K562 (cell line): ENCODE data around the gene SPSB1. TPM values are rescaled to one million over a fixed set of nuclear protein-coding genes. Genes with fewer than 3 reads are reported as not detected.

Experiments used
- ATAC-seq: fragments of 200-7000 bp; cut with Tn5 transposase; 3 replicates; pipeline ENCODE4 v1.9.1; 2020; ENCODE audit warnings: moderate library complexity
- BruUV-seq: library from RNA; stranded (reverse); fragments of 400-500 nt; replicated peaks from 2 replicates; lab custom pipeline; 2021; lab: Mats Ljungman, UMichigan
- CTCF ChIA-PET: fragments of 300-600 bp; formaldehyde crosslinking; extraction: SDS; loops from one replicate; lab custom pipeline; 2021; ENCODE audit warnings: low intra/inter-chr PET ratio; lab: Yijun Ruan, JAX
- POLR2A ChIA-PET: fragments of 300-600, 350-650 bp; sonication (Branson Sonifier 250); formaldehyde crosslinking; extraction: SDS; loops from one replicate; lab custom pipeline; 2021; ENCODE audit warnings: antibody characterized with exemption, inconsistent platforms; lab: Yijun Ruan, JAX
- DNase-seq, 4 experiments: peaks; one replicate each; pipeline versions ENCODE4 v3.0.0 to v3.0.0-alpha.2; 2011 to 2018; ENCODE audit warnings: low spot score in 3 of 4, mixed read lengths in 3 of 4; ENCODE audit errors: extremely low read depth in 1 of 4
- FAIRE-seq: peaks from 2 replicates; lab custom pipeline; 2011; peaks lifted over from hg19 to GRCh38; lab: Jason Lieb, UNC
- H2AFZ ChIP-seq: 2 replicates; pipeline ENCODE4 v1.6.0; 2011; ENCODE audit warnings: low read depth, low read length, control low read depth, inconsistent platforms
- H3K27ac ChIP-seq: fragments of 200-600 bp; 3 replicates; pipeline ENCODE4 v1.8.0; 2011; ENCODE audit warnings: low read depth, mild to moderate bottlenecking, control low read depth, inconsistent platforms, low read length, moderate library complexity, mixed read lengths; ENCODE audit errors: extremely low read depth
- H3K27me3 ChIP-seq, 2 experiments: fragments of 300-600 bp in 1 of 2; 2 replicates in 1 of 2; 3 replicates in 1 of 2; pipeline versions ENCODE4 v1.6.0 to v1.8.0; 2011; ENCODE audit warnings: inconsistent platforms in 2 of 2, low read length in 2 of 2, mild to moderate bottlenecking in 1 of 2, mixed read lengths in 1 of 2, moderate library complexity in 1 of 2; ENCODE audit not compliant: control insufficient read depth in 2 of 2, insufficient read depth in 2 of 2
- H3K36me3 ChIP-seq: fragments of 300-600 bp; 3 replicates; pipeline ENCODE4 v1.8.0; 2011; ENCODE audit warnings: mild to moderate bottlenecking, low read length, inconsistent platforms; ENCODE audit not compliant: control insufficient read depth, insufficient read depth
- H3K4me1 ChIP-seq, 2 experiments: fragments of 200-600 bp in 1 of 2; replicated peaks in 1 of 2; 2 replicates in 1 of 2; 3 replicates in 1 of 2; pipeline versions ENCODE4 v1.5.1 to v1.8.0; 2011; ENCODE audit warnings: inconsistent platforms in 2 of 2, low read length in 2 of 2, mild to moderate bottlenecking in 1 of 2, mixed read lengths in 1 of 2, moderate library complexity in 1 of 2; ENCODE audit not compliant: control insufficient read depth in 2 of 2, insufficient read depth in 2 of 2
- H3K4me2 ChIP-seq: 2 replicates; pipeline ENCODE4 v1.6.1; 2011; ENCODE audit warnings: low read length, control low read depth, inconsistent platforms, mixed read lengths; ENCODE audit not compliant: insufficient read depth
- H3K4me3 ChIP-seq: fragments of 200-600 bp; sonication (generic), shearing (Covaris generic); 2 replicates; pipeline ENCODE4 v1.5.1; 2016; ENCODE audit warnings: control low read depth, inconsistent platforms
- H3K79me2 ChIP-seq: fragments of 200-600 bp; 3 replicates; pipeline ENCODE4 v1.8.0; 2011; ENCODE audit warnings: low read length, inconsistent platforms; ENCODE audit not compliant: control insufficient read depth, insufficient read depth
- H3K9ac ChIP-seq, 2 experiments: 2 replicates each; pipeline versions ENCODE4 v1.6.0 to v1.6.1; 2011; ENCODE audit warnings: low read depth in 2 of 2, low read length in 2 of 2, control low read depth in 1 of 2, inconsistent platforms in 1 of 2, mild to moderate bottlenecking in 1 of 2, mixed read lengths in 1 of 2; ENCODE audit not compliant: insufficient read depth in 1 of 2
- H3K9me1 ChIP-seq: one replicate; pipeline ENCODE4 v1.6.0; 2011; ENCODE audit warnings: inconsistent platforms, mild to moderate bottlenecking, low read length, moderate library complexity; ENCODE audit not compliant: control insufficient read depth, insufficient read depth
- H3K9me3 ChIP-seq: replicated peaks from 2 replicates; pipeline ENCODE4 v1.5.1; 2011; ENCODE audit warnings: low read depth, low read length, inconsistent platforms; ENCODE audit not compliant: control insufficient read depth, insufficient read depth
- H4K20me1 ChIP-seq: replicated peaks from 2 replicates; pipeline ENCODE4 v1.6.1; 2011; ENCODE audit warnings: low read length, inconsistent platforms, mixed read lengths; ENCODE audit not compliant: control insufficient read depth, insufficient read depth
- CBX5 ChIP-seq: IDR thresholded peaks from 2 replicates; pipeline ENCODE4 v1.6.1; 2014; ENCODE audit warnings: low read depth, borderline replicate concordance
- E2F3 ChIP-seq: fragments of 250-450 bp; sonication (Bioruptor Pico); IDR thresholded peaks from 2 replicates; pipeline ENCODE4 v1.4.0; 2020; ENCODE audit warnings: mild to moderate bottlenecking
- HEY1 ChIP-seq: fragments of 250-450 bp; sonication (Bioruptor Pico); IDR thresholded peaks from 2 replicates; pipeline ENCODE4 v1.5.0; 2020; ENCODE audit warnings: mild to moderate bottlenecking, moderate library complexity, borderline replicate concordance
- KLF6 ChIP-seq: fragments of 250-450 bp; sonication (Bioruptor Pico); IDR thresholded peaks from 2 replicates; pipeline ENCODE4 v1.4.0; 2020; ENCODE audit warnings: mild to moderate bottlenecking, moderate library complexity, borderline replicate concordance
- MCM3 ChIP-seq: fragments of 450-650 bp; IDR thresholded peaks from 2 replicates; pipeline ENCODE4 v1.6.1; 2016
- SMAD1 ChIP-seq: fragments of 150-350 bp; IDR thresholded peaks from 2 replicates; pipeline ENCODE4 v1.6.1; 2014; ENCODE audit warnings: low read length, low read depth; ENCODE audit not compliant: partially characterized antibody
- SMAD2 ChIP-seq: fragments of 150-350 bp; IDR thresholded peaks from 2 replicates; pipeline ENCODE4 v1.6.1; 2014; ENCODE audit warnings: low read depth, mild to moderate bottlenecking, low read length
- SMARCB1 ChIP-seq: IDR thresholded peaks from 2 replicates; pipeline ENCODE4 v1.6.1; 2011; ENCODE audit warnings: improper control_type of control experiment, low read depth; ENCODE audit not compliant: insufficient read length
- SP1 ChIP-seq: sonication (generic); formaldehyde crosslinking; IDR thresholded peaks from 2 replicates; pipeline ENCODE4 v1.8.1; 2022; ENCODE audit warnings: mild to moderate bottlenecking, missing genetic modification reagents
- SUPT5H ChIP-seq: fragments of 450-650 bp; IDR thresholded peaks from 2 replicates; pipeline ENCODE4 v1.6.1; 2016
- TCF3 ChIP-seq: sonication (generic); formaldehyde crosslinking; IDR thresholded peaks from 2 replicates; pipeline ENCODE4 v1.4.0; 2020; ENCODE audit warnings: mild to moderate bottlenecking, missing genetic modification reagents
- ZNF347 ChIP-seq: fragments of 450-650 bp; formaldehyde crosslinking; IDR thresholded peaks from 2 replicates; pipeline ENCODE4 v1.4.0; 2020; ENCODE audit warnings: low read depth, mild to moderate bottlenecking, moderate library complexity
- ZNF75A ChIP-seq: fragments of 450-650 bp; formaldehyde crosslinking; IDR thresholded peaks from 2 replicates; pipeline ENCODE4 v1.4.0; 2020; ENCODE audit warnings: mild to moderate bottlenecking
- ZNF778 ChIP-seq: fragments of 450-650 bp; formaldehyde crosslinking; IDR thresholded peaks from 2 replicates; pipeline ENCODE4 v1.4.0; 2020; ENCODE audit warnings: mild to moderate bottlenecking, moderate library complexity
- ZSCAN32 ChIP-seq: fragments of 450-650 bp; formaldehyde crosslinking; IDR thresholded peaks from 2 replicates; pipeline ENCODE4 v1.4.0; 2020; ENCODE audit warnings: mild to moderate bottlenecking, moderate library complexity
- WGBS: fragments of 100-300 bp; shearing (Covaris generic); methylation state at CpG from one replicate; pipeline ENCODE4 v1.1.6; 2016; ENCODE audit warnings: low coverage, mixed read lengths; ENCODE audit not compliant: insufficient coverage; ENCODE audit errors: missing lambda C conversion rate; 5-methylcytosine and 5-hydroxymethylcytosine counted together
- in situ Hi-C: fragments of 300-500 bp; cut with MboI; formaldehyde crosslinking; loops from 4 replicates; pipeline ENCODE4 v1.15.0; 2018; ENCODE audit warnings: inconsistent platforms, mixed read lengths
- intact Hi-C: fragments of 100-400 bp; cut with micrococcal nuclease; formaldehyde crosslinking; loops from 2 replicates; pipeline ENCODE4 v1.14.2; 2022
- polyA plus RNA-seq, 8 experiments: library from polyadenylated mRNA; depleted of rRNA in 4 of 8; stranded (reverse) in 5 of 8; unstranded in 3 of 8; fragments of >200 nt; fragmentation: Nextera tagmentation in 2 of 8; fragmentation: Illumina TruSeq in 1 of 8; extraction: Ambion mirVana in 2 of 8; extraction: Trizol in 1 of 8; gene quantifications; 2 replicates each; pipeline versions ENCODE4 v1.2.1 to v1.2.3, GENCODE V29; 2011 to 2014; ENCODE audit warnings: inconsistent platforms in 1 of 8, missing spikeins in 1 of 8
- total RNA-seq, 7 experiments: library from RNA; depleted of rRNA in 6 of 7; stranded (reverse); fragments of >200 nt in 6 of 7; fragmentation: Illumina TruSeq in 2 of 7; extraction: Trizol in 2 of 7; gene quantifications; 2 replicates each; pipeline versions ENCODE4 v1.2.1 to v1.2.3, GENCODE V29; 2011 to 2021; ENCODE audit warnings: low replicate concordance in 1 of 7
- TF ChIP-seq, protein P1 (sequence below): conservative IDR thresholded peaks from 2 replicates; pipeline ENCODE4 v1.6.1; 2011; ENCODE audit warnings: low read depth, mild to moderate bottlenecking, low read length; ENCODE audit not compliant: control insufficient read depth

The SPSB1 gene
- total and polyA plus RNA-seq, 9 of the 15 experiments (the other 6 are each of a cell fraction or from before 2014, with no cell fraction given): 0.06 to 0.35 (median 0.14) TPM; not detected in 6

DNA sequence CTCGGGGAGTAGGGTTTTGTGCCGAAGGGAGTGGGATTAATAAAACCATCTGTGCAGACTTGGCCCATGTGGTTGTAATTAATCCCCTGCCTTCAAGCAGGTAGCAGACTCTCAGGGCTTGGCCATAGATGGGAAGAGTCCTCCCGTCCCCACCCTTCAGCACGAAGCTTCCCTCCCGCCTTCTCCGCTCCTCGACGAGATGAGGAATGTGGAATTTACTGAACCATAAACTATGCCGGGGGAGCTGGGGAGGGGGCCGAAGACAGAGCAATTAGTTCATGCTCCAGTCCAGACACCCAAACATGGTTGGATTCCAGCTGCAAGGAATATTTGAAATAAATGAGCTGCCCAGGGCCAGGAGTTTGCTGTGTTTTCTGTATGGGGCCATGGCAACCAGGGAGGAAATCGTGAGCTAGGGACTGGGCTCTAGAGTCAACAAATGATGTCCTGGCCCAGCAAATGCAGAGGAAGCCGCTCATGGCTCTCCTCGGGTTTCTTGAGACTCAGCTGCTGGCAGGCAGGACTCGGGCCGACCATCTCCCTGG, 78.8 kb downstream of the SPSB1 start:
- H4K20me1 ChIP-seq: peaks cover 31% of the 10 kb centered on the region
- TF ChIP-seq ZNF778 (CRISPR knock-in tag) (no peak), MCM3 (no peak), ZNF347 (CRISPR knock-in tag) (no peak), ZSCAN32 (no peak), TCF3 (CRISPR knock-in tag) (no peak), SMARCB1 (no peak), CBX5 (no peak), SUPT5H (no peak), ZNF75A (CRISPR knock-in tag) (no peak), E2F3 (no peak), KLF6 (CRISPR knock-in tag) (no peak), SMAD2 (no peak), SP1 (CRISPR knock-in tag) (no peak), SMAD1 (no peak), HEY1 (CRISPR knock-in tag) (no peak)
- TF ChIP-seq, protein P1, sequence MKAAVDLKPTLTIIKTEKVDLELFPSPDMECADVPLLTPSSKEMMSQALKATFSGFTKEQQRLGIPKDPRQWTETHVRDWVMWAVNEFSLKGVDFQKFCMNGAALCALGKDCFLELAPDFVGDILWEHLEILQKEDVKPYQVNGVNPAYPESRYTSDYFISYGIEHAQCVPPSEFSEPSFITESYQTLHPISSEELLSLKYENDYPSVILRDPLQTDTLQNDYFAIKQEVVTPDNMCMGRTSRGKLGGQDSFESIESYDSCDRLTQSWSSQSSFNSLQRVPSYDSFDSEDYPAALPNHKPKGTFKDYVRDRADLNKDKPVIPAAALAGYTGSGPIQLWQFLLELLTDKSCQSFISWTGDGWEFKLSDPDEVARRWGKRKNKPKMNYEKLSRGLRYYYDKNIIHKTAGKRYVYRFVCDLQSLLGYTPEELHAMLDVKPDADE: no peak
- no peak overlapping the region for H3K9ac ChIP-seq
- H3K27me3 ChIP-seq: peaks cover 76 to 88% of the 10 kb centered on the region in 2 experiments
- H3K27ac ChIP-seq: no peak overlapping the region
- FAIRE-seq: no peak
- H2AFZ ChIP-seq: no peak overlapping the region
- in situ Hi-C loops (no loop called here), intact Hi-C loops (no loop called here)
- H3K4me2 ChIP-seq: no peak overlapping the region
- H3K79me2 ChIP-seq: no peaks in the 10 kb centered on the region
- DNase-seq: no peak
- no peaks in the 10 kb centered on the region for H3K9me3 ChIP-seq
- BruUV-seq: no TSS peak
- CTCF ChIA-PET: no interaction called here
- H3K4me3 ChIP-seq: no peak overlapping the region
- 3% methylated on average over 13 of the region's 15 CpGs for WGBS
- POLR2A ChIA-PET: interaction anchor here (1.0 to 1.6 kb wide), 3 partner anchors 10 to 16 kb away, joined by 3 to 9 read pairs (median 3); no protein-coding TSS in a partner anchor
- peaks cover 4% of the 10 kb centered on the region for H3K9me1 ChIP-seq
- H3K36me3 ChIP-seq: no peaks in the 10 kb centered on the region
- no peak for ATAC-seq
- no peaks in the 10 kb centered on the region for H3K4me1 ChIP-seq
